NCI-H1694 (cell line): ENCODE data around the gene JAG2.

Experiments
- DNase-seq: peaks from one replicate; lab custom pipeline; 2025; lab: John Stamatoyannopoulos, UW

JAG2 gene

GRCh38 chr14:105165134-105165704 is 3.4 kb downstream of the JAG2 start:
- peak; percentile 85 for DNase-seq

GRCh38 chr14:105163040-105163742 is 5.4 kb downstream of the JAG2 start:
- DNase-seq = no peak

GRCh38 chr14:105162669-105162979 is 6.0 kb downstream of the JAG2 start:
- no peak for DNase-seq

- DNase-seq = no peak
Measured at GRCh38 chr14:105161964-105162668, 6.5 kb downstream of the JAG2 start.

GRCh38 chr14:105161309-105161708 is 7.3 kb downstream of the JAG2 start:
- no peak for DNase-seq

- no peak for DNase-seq
Measured at GRCh38 chr14:105160776-105161175, 7.8 kb downstream of the JAG2 start.

GRCh38 chr14:105159344-105159743 is 9.2 kb downstream of the JAG2 start:
- no peak for DNase-seq

GRCh38 chr14:105158794-105159193 is 9.8 kb downstream of the JAG2 start:
- no peak for DNase-seq

GRCh38 chr14:105157872-105158271 is 10.7 kb downstream of the JAG2 start:
- no peak for DNase-seq

- no peak for DNase-seq
Measured at GRCh38 chr14:105156414-105157375, 11.9 kb downstream of the JAG2 start.

GRCh38 chr14:105155681-105156413 is 12.7 kb downstream of the JAG2 start:
- no peak for DNase-seq

- no peak for DNase-seq
Measured at GRCh38 chr14:105155071-105155651, 13.4 kb downstream of the JAG2 start.

GRCh38 chr14:105154476-105154871 is 14.1 kb downstream of the JAG2 start:
- DNase-seq = no peak

GRCh38 chr14:105153739-105154475 is 14.7 kb downstream of the JAG2 start:
- no peak for DNase-seq

GRCh38 chr14:105153331-105153731 is 15.2 kb downstream of the JAG2 start:
- DNase-seq = no peak

GRCh38 chr14:105152794-105153241 is 15.8 kb downstream of the JAG2 start:
- DNase-seq = no peak

- no peak for DNase-seq
Measured at GRCh38 chr14:105151838-105152793, 16.5 kb downstream of the JAG2 start.

- DNase-seq = no peak
Measured at GRCh38 chr14:105151084-105151837, 17.3 kb downstream of the JAG2 start.
